Psoas muscle (tissue), 8 donors: ENCODE results near the gene WWTR1. TPM values are rescaled to one million over a fixed set of nuclear protein-coding genes. Genes with fewer than 3 reads are reported as not detected.

Source experiments
- ATAC-seq, 4 donors: fragments of 200-7000 bp; cut with Tn5 transposase; one replicate each; pipeline ENCODE4 v1.9.1; 2020; ENCODE audit warnings: moderate library complexity in 3 of 4, mild to moderate bottlenecking in 2 of 4
- DNase-seq, 2 donors: peaks; one replicate each; pipeline ENCODE4 v3.0.0-alpha.2; 2020
- H3K27ac ChIP-seq: fragments of 200-600 bp; one replicate; pipeline ENCODE4 v1.8.0; 2022
- H3K27me3 ChIP-seq, 3 donors: fragments of 200-600 bp in 1 of 3; one replicate each; pipeline versions ENCODE4 v1.6.1 to v1.8.0; 2013 to 2022; ENCODE audit warnings: low read length in 2 of 3, mild to moderate bottlenecking in 2 of 3, moderate library complexity in 1 of 3; ENCODE audit not compliant: insufficient read depth in 3 of 3
- H3K36me3 ChIP-seq, 2 donors: fragments of 200-600 bp in 1 of 2; one replicate each; pipeline versions ENCODE4 v1.6.1 to v1.8.0; 2013 to 2022; ENCODE audit warnings: low read depth in 1 of 2, mild to moderate bottlenecking in 1 of 2, moderate library complexity in 1 of 2; ENCODE audit not compliant: insufficient read depth in 1 of 2
- H3K4me1 ChIP-seq: fragments of 200-600 bp; one replicate; pipeline ENCODE4 v1.8.0; 2022
- H3K4me3 ChIP-seq: fragments of 200-600 bp; one replicate; pipeline ENCODE4 v1.8.0; 2022; ENCODE audit warnings: mild to moderate bottlenecking
- H3K9me3 ChIP-seq: fragments of 200-600 bp; one replicate; pipeline ENCODE4 v1.8.0; 2022
- WGBS, 3 donors: extraction: QIAGEN DNeasy Blood & Tissue Kit; methylation state at CpG; one replicate each; pipeline versions ENCODE4 v1.1.6 to v1.1.7; 2013; 5-methylcytosine and 5-hydroxymethylcytosine counted together
- intact Hi-C, 2 donors: fragments of 100-400 bp; cut with DNase I; formaldehyde crosslinking; loops; one replicate each; pipeline versions ENCODE4 v1.11.0 to v1.14.2; 2022
- polyA plus RNA-seq, 3 donors: library from polyadenylated mRNA; stranded (reverse); fragments of 200-250 nt; gene quantifications; one replicate each; pipeline ENCODE4 v1.2.3, GENCODE V29; 2013
- total RNA-seq, 4 donors: library from RNA; stranded (reverse); fragmentation: NEBNext Ultra II Directional in 2 of 4; extraction: Animal tissue kit (Norgen Biotek cat#: 25700) in 2 of 4; gene quantifications; one replicate each; pipeline versions ENCODE4 v1.2.1 to v1.2.4, GENCODE V29; 2021 to 2023
- TF ChIP-seq, protein P1 (sequence below): fragments of 200-600 bp; IDR thresholded peaks from one replicate; pipeline ENCODE4 v1.8.0; 2022; ENCODE audit warnings: antibody characterized with exemption
- donor health status: healthy with polysubstance abuse.
- donor health status: DM: no; HTN: no; CAD: no; lungs with moderate emphysema.
- donor health status: Bipolar disorder and iron deficiency.
- donor health status: healthy.
- donor health status: DM: yes; HTN: yes; CAD: no.
- donor health status: DM: no; HTN: no; CAD: no.
- donor health status: DM: no; HTN: no; CAD: no.
- donor health status: DM: yes; HTN: yes; CAD: no.

The WWTR1 gene
- total and polyA plus RNA-seq, 7 donors, result 6.7 to 53.5 (median 24.7) TPM

- H3K9me3 ChIP-seq, result no peaks in the 10 kb centered on the region
- TF ChIP-seq, protein P1, sequence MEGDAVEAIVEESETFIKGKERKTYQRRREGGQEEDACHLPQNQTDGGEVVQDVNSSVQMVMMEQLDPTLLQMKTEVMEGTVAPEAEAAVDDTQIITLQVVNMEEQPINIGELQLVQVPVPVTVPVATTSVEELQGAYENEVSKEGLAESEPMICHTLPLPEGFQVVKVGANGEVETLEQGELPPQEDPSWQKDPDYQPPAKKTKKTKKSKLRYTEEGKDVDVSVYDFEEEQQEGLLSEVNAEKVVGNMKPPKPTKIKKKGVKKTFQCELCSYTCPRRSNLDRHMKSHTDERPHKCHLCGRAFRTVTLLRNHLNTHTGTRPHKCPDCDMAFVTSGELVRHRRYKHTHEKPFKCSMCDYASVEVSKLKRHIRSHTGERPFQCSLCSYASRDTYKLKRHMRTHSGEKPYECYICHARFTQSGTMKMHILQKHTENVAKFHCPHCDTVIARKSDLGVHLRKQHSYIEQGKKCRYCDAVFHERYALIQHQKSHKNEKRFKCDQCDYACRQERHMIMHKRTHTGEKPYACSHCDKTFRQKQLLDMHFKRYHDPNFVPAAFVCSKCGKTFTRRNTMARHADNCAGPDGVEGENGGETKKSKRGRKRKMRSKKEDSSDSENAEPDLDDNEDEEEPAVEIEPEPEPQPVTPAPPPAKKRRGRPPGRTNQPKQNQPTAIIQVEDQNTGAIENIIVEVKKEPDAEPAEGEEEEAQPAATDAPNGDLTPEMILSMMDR, result no peak
These were observed 176.8 kb downstream of the WWTR1 start for GRCh38 chr3:149481056-149481455.

GRCh38 chr3:149480326-149481017 is 177.4 kb downstream of the WWTR1 start:
- DNase-seq (peak; percentile 79 to 83), ATAC-seq (peak; percentile 96 to 99 (median 97))
- Histone ChIP-seq H3K27ac (peak overlapping the region; percentile 64), H3K4me1 (peaks cover 13% of the 10 kb centered on the region), H3K9me3 (no peaks in the 10 kb centered on the region), H3K4me3 (no peak overlapping the region), H3K27me3 (no peaks in the 10 kb centered on the region), H3K36me3 (no peaks in the 10 kb centered on the region)
- TF ChIP-seq, protein P1, result peak; percentile 92
- WGBS, 3 donors, result 70 to 78% (median 76%) methylated on average over 15 of the region's 15 CpGs
- intact Hi-C loops, result loop anchor here (2.0 to 10.0 kb wide), 3 partner anchors 88 to 366 kb away; no protein-coding TSS in a partner anchor

More at GRCh38 chr3:149481056-149481455, 176.8 kb downstream of the WWTR1 start:
- DNase-seq, result no peak
- intact Hi-C loops, result loop anchor here (2.0 to 10.0 kb wide), 3 partner anchors 88 to 366 kb away; no protein-coding TSS in a partner anchor
- H3K36me3 ChIP-seq, result no peaks in the 10 kb centered on the region
- 86 to 94% (median 87%) methylated on average over 3 of the region's 3 CpGs for whole genome bisulfite sequencing, 3 donors
- ATAC-seq, result no peak
- H3K4me1 ChIP-seq, result peaks cover 13% of the 10 kb centered on the region
- H3K27ac ChIP-seq, result no peak overlapping the region
- H3K4me3 ChIP-seq, result no peak overlapping the region
- H3K27me3 ChIP-seq, result no peaks in the 10 kb centered on the region

- TF ChIP-seq, protein P1, result no peak
- peak overlapping the region; percentile 64 for H3K27ac ChIP-seq
- DNase-seq (no peak), ATAC-seq (peak in 3 of 4 donors; percentile 31 to 48 (median 43))
- peaks cover 16% of the 10 kb centered on the region for H3K4me1 ChIP-seq
- intact Hi-C loops, result loop anchor here (2.0 to 10.0 kb wide), 6 partner anchors 87 to 525 kb away; no protein-coding TSS in a partner anchor
- 52 to 68% (median 65%) methylated on average over 14 of the region's 14 CpGs for WGBS, 3 donors
- no peaks in the 10 kb centered on the region for H3K36me3 ChIP-seq
- H3K4me3 ChIP-seq, result no peak overlapping the region
- H3K9me3 ChIP-seq, result no peaks in the 10 kb centered on the region
- H3K27me3 ChIP-seq, result no peaks in the 10 kb centered on the region
These were observed 178.1 kb downstream of the WWTR1 start for GRCh38 chr3:149479621-149480325.

GRCh38 chr3:149476225-149476624 is 181.6 kb downstream of the WWTR1 start:
- 91 to 93% (median 93%) methylated on average over 4 of the region's 4 CpGs for WGBS, 3 donors
- TF ChIP-seq, protein P1, result no peak
- H3K36me3 ChIP-seq, result no peaks in the 10 kb centered on the region
- H3K27me3 ChIP-seq, result no peaks in the 10 kb centered on the region
- H3K4me1 ChIP-seq, result peaks cover 43% of the 10 kb centered on the region
- no peak overlapping the region for H3K4me3 ChIP-seq
- H3K27ac ChIP-seq, result no peak overlapping the region
- intact Hi-C loops, result loop anchor here (5.0 to 10.0 kb wide), 3 partner anchors 124 to 521 kb away; no protein-coding TSS in a partner anchor
- ATAC-seq (no peak), DNase-seq (no peak)
- H3K9me3 ChIP-seq, result no peaks in the 10 kb centered on the region
